ENCODE results near the gene ST7.

ST7 gene

GRCh38 chr7:117210397-117210796 is 257.1 kb downstream of the ST7 start:
- TF ChIP-seq CTCF (IDR thresholded peaks at IDR 0.05; ENCODE audit: low read depth, low read length), result no peak
- no peak overlapping the region for H3K4me3 ChIP-seq (ENCODE audit: low read depth, low read length)

GRCh38 chr7:117210908-117211307 is 257.6 kb downstream of the ST7 start:
- no peak for TF ChIP-seq CTCF (IDR thresholded peaks at IDR 0.05; ENCODE audit: low read depth, low read length)
- no peak overlapping the region for H3K4me3 ChIP-seq (ENCODE audit: low read depth, low read length)

- H3K4me3 ChIP-seq (ENCODE audit: low read depth, low read length), result no peak overlapping the region
- no peak for TF ChIP-seq CTCF (IDR thresholded peaks at IDR 0.05; ENCODE audit: low read depth, low read length)
Observed at GRCh38 chr7:117211614-117212013, 258.3 kb downstream of the ST7 start.

- H3K4me3 ChIP-seq (ENCODE audit: low read depth, low read length), result no peak overlapping the region
- peak; percentile 91 for TF ChIP-seq CTCF (IDR thresholded peaks at IDR 0.05; ENCODE audit: low read depth, low read length)
Observed at GRCh38 chr7:117212969-117213877, 259.9 kb downstream of the ST7 start.

- no peak for TF ChIP-seq CTCF (IDR thresholded peaks at IDR 0.05; ENCODE audit: low read depth, low read length)
- no peak overlapping the region for H3K4me3 ChIP-seq (ENCODE audit: low read depth, low read length)
Observed at GRCh38 chr7:117216010-117216409, 262.7 kb downstream of the ST7 start.

GRCh38 chr7:117216436-117217069 is 263.3 kb downstream of the ST7 start:
- H3K4me3 ChIP-seq (ENCODE audit: low read depth, low read length), result no peak overlapping the region
- TF ChIP-seq CTCF (IDR thresholded peaks at IDR 0.05; ENCODE audit: low read depth, low read length), result no peak
